GM12864 (cell line): ENCODE measurements around the gene HEPACAM2.

Experiments used
- DNase-seq: peaks from one replicate; pipeline ENCODE4 v3.0.0-alpha.2; 2011; ENCODE audit warnings: low read depth
- H3K4me3 ChIP-seq: 2 replicates; pipeline ENCODE4 v1.5.1; 2011; ENCODE audit warnings: mild to moderate bottlenecking, low read depth, low read length, control low read depth
- CTCF ChIP-seq: IDR thresholded peaks from 2 replicates; pipeline ENCODE4 v1.5.1; 2011; ENCODE audit warnings: low read depth, mild to moderate bottlenecking, moderate library complexity, low read length, control low read depth, inconsistent platforms; ENCODE audit errors: missing control alignments

The HEPACAM2 gene

GRCh38 chr7:93203496-93203895, 22.8 kb downstream of the HEPACAM2 start:
- TF ChIP-seq CTCF = no peak
- no peak overlapping the region for H3K4me3 ChIP-seq
- DNase-seq = no peak

DNA sequence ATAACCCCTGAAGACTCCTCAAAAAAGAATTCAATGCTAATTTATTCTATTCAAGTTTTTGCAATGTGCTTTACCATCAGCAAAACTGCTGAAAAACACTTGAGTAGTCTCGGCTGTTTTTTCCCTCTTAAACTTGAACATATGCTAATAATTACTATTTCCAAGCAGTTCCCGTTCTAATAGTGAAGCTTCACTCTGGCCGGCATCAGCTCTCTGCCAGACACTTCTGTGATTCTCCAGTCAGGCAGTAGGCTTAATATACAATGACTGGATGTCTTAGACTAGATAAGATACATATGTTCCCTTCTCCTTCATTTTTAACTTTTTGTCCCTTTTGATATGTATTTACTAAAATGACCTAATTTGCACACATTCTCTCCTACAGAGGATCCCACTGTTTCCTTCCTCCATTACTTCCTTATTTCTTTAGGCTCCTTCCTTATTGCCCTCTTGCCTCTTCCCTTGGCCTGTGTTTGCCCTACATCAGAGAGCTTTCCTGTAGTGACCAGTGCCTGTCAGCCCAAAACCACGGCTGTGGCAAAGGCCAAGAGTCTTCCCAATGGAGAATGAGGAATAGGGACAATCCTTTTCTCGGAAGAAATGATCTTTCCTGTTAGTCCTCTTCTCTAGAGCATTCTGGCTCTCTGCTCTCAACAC, 23.5 kb downstream of the HEPACAM2 start:
- no peak for DNase-seq
- H3K4me3 ChIP-seq = no peak overlapping the region
- no peak for TF ChIP-seq CTCF

GRCh38 chr7:93198472-93198871, 27.8 kb downstream of the HEPACAM2 start:
- DNase-seq = no peak
- TF ChIP-seq CTCF = no peak
- no peak overlapping the region for H3K4me3 ChIP-seq

GRCh38 chr7:93196336-93196735, 29.9 kb downstream of the HEPACAM2 start:
- no peak overlapping the region for H3K4me3 ChIP-seq
- TF ChIP-seq CTCF = no peak
- no peak for DNase-seq

GRCh38 chr7:93194386-93194785, 31.9 kb downstream of the HEPACAM2 start:
- no peak for DNase-seq
- TF ChIP-seq CTCF = no peak
- no peak overlapping the region for H3K4me3 ChIP-seq

- no peak for DNase-seq
- no peak overlapping the region for H3K4me3 ChIP-seq
- TF ChIP-seq CTCF = no peak
Observed at GRCh38 chr7:93188870-93189634, 37.2 kb downstream of the HEPACAM2 start.
